Activated T-helper 17 cell treated with anti-CD3 and anti-CD28 coated beads, Interleukin-2, amount 50 U/mL, for 72 hours (primary cell): ENCODE results near the gene MANSC4. TPM values are rescaled to one million over a fixed set of nuclear protein-coding genes. Genes with fewer than 3 reads are reported as not detected.
A peak's percentile ranks its signal among the peaks of the same experiment; 100 is the strongest.

ENCODE experiments used
- ATAC-seq: fragments of 150-1000 bp; cut with Tn5 transposase; replicated peaks from 2 replicates; pipeline ENCODE4 v1.10.0; 2021; ENCODE audit warnings: mild to moderate bottlenecking, moderate library complexity
- H3K27ac Mint-ChIP-seq: one replicate; pipeline ENCODE4 v1.8.0; 2022; ENCODE audit warnings: mixed read lengths
- H3K27me3 Mint-ChIP-seq: one replicate; pipeline ENCODE4 v1.8.0; 2022; ENCODE audit warnings: mixed read lengths
- H3K36me3 Mint-ChIP-seq: one replicate; pipeline ENCODE4 v1.8.0; 2022; ENCODE audit warnings: low read depth, mild to moderate bottlenecking, mixed read lengths
- H3K4me1 Mint-ChIP-seq: one replicate; pipeline ENCODE4 v1.8.0; 2022; ENCODE audit warnings: mixed read lengths
- H3K4me3 Mint-ChIP-seq: one replicate; pipeline ENCODE4 v1.8.0; 2022; ENCODE audit warnings: mild to moderate bottlenecking, mixed read lengths
- H3K9me3 Mint-ChIP-seq: one replicate; pipeline ENCODE4 v1.8.0; 2022; ENCODE audit warnings: mixed read lengths
- total RNA-seq, 2 donors: library from RNA; stranded (reverse); gene quantifications; one replicate each; pipeline ENCODE4 v1.2.3, GENCODE V29; 2022

The MANSC4 gene
- total RNA-seq, 2 donors from 2014 or later, result not detected

GRCh38 chr12:27785882-27786570 is 6.0 kb upstream of the MANSC4 start:
- Mint-ChIP-seq H3K36me3 (peaks cover 36% of the 10 kb centered on the region), H3K4me3 (peak overlapping the region; percentile 10), H3K4me1 (peaks cover 37% of the 10 kb centered on the region), H3K27ac (peak overlapping the region; percentile 63), H3K9me3 (no peaks in the 10 kb centered on the region), H3K27me3 (no peaks in the 10 kb centered on the region)
- peak; percentile 92 for ATAC-seq

DNA sequence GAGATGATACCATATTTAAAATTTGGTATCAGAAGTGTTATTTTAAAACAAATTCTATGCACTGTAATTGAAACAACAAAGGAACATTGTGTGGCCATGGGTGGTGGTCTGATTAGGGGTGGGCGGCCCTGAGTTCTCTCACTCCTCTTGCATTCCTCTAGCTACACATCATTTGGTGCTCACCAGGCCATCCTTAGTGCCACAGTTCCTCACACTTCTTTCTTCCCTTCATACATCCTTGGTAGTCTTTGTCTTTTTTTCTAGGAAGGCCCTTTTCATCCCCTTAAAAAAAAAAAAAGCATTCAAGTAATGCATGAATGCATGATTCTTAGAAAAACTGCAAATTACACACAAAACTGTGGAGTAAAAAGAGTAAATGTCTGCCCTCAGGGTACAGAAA is 2.4 kb upstream of the MANSC4 start:
- Mint-ChIP-seq H3K36me3 (peaks cover 26% of the 10 kb centered on the region), H3K4me3 (peak overlapping the region; percentile 82), H3K9me3 (no peaks in the 10 kb centered on the region), H3K4me1 (peaks cover 38% of the 10 kb centered on the region), H3K27ac (peak overlapping the region; percentile 37), H3K27me3 (no peaks in the 10 kb centered on the region)
- no peak for ATAC-seq

- ATAC-seq, result no peak
- Mint-ChIP-seq H3K4me3 (peak overlapping the region; percentile 82), H3K9me3 (no peaks in the 10 kb centered on the region), H3K36me3 (peaks cover 26% of the 10 kb centered on the region), H3K27me3 (no peaks in the 10 kb centered on the region), H3K27ac (peak overlapping the region; percentile 37), H3K4me1 (peaks cover 38% of the 10 kb centered on the region)
Measured at GRCh38 chr12:27781680-27782079, 1.6 kb upstream of the MANSC4 start.

DNA sequence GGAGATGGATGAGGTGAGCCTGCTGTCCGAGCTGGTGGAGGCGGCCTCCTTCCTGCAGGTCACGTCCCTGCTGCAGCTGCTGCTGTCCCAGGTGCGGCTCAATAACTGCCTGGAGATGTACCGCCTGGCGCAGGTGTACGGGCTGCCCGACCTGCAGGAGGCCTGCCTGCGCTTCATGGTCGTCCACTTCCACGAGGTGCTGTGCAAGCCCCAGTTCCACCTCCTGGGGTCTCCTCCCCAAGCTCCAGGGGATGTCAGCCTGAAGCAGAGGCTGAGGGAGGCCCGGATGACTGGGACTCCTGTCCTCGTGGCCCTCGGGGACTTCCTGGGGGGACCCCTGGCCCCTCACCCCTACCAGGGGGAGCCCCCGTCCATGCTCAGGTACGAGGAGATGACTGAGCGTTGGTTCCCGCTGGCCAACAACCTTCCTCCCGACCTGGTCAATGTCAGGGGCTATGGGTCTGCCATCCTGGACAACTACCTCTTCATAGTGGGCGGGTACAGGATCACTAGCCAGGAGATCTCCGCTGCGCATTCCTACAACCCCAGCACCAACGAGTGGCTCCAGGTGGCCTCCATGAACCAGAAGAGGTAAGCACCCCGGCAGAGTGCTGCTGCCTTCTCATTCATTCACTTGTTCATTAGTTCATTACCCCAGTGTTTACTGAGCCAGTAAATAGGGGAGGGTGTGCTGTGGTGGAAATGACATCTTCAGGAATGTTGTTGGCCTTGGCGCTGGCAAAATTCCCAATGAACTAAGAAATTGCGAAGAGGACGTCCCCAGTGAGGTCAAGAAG is 774 bp upstream of the MANSC4 start:
- H3K27ac Mint-ChIP-seq, result peak overlapping the region; percentile 37
- peak; percentile 44 for ATAC-seq
- H3K27me3 Mint-ChIP-seq, result no peaks in the 10 kb centered on the region
- peaks cover 20% of the 10 kb centered on the region for H3K36me3 Mint-ChIP-seq
- H3K4me1 Mint-ChIP-seq, result peaks cover 33% of the 10 kb centered on the region
- peak overlapping the region; percentile 82 for H3K4me3 Mint-ChIP-seq
- H3K9me3 Mint-ChIP-seq, result no peaks in the 10 kb centered on the region

GRCh38 chr12:27779416-27779919 is 568 bp downstream of the MANSC4 start:
- peak overlapping the region; percentile 76 for H3K4me3 Mint-ChIP-seq
- peak overlapping the region; percentile 47 for H3K27ac Mint-ChIP-seq
- H3K9me3 Mint-ChIP-seq, result no peaks in the 10 kb centered on the region
- H3K4me1 Mint-ChIP-seq, result peaks cover 22% of the 10 kb centered on the region
- H3K27me3 Mint-ChIP-seq, result no peaks in the 10 kb centered on the region
- H3K36me3 Mint-ChIP-seq, result peaks cover 16% of the 10 kb centered on the region
- ATAC-seq, result peak; percentile 46

- Mint-ChIP-seq H3K27ac (no peak overlapping the region), H3K36me3 (peaks cover 15% of the 10 kb centered on the region), H3K27me3 (no peaks in the 10 kb centered on the region), H3K4me1 (peaks cover 21% of the 10 kb centered on the region), H3K9me3 (no peaks in the 10 kb centered on the region), H3K4me3 (peak overlapping the region; percentile 76)
- no peak for ATAC-seq
Measured at GRCh38 chr12:27778206-27778605, 1.8 kb downstream of the MANSC4 start.

DNA sequence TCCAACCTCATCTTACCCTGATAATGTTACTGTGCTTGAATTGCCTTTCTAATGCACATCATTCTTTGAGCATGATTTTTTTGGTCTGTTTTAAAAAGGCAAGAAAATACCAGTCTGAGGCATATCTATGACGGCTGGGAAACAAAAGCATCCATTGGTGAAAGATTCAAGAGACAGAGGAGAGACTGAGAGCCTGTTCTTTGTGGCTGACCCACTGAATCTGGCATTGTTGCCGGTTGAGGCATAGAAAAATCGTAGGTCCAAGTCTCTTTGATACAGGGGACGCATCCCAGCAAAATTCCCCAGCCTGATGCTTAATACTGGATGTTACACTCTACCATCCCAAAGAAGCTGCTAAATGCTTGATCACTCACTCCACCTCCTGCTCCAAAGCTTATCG is 2.9 kb downstream of the MANSC4 start:
- Mint-ChIP-seq H3K4me1 (peaks cover 12% of the 10 kb centered on the region), H3K9me3 (no peaks in the 10 kb centered on the region), H3K27me3 (no peaks in the 10 kb centered on the region), H3K27ac (no peak overlapping the region), H3K4me3 (no peak overlapping the region), H3K36me3 (peaks cover 8% of the 10 kb centered on the region)
- ATAC-seq, result no peak

DNA sequence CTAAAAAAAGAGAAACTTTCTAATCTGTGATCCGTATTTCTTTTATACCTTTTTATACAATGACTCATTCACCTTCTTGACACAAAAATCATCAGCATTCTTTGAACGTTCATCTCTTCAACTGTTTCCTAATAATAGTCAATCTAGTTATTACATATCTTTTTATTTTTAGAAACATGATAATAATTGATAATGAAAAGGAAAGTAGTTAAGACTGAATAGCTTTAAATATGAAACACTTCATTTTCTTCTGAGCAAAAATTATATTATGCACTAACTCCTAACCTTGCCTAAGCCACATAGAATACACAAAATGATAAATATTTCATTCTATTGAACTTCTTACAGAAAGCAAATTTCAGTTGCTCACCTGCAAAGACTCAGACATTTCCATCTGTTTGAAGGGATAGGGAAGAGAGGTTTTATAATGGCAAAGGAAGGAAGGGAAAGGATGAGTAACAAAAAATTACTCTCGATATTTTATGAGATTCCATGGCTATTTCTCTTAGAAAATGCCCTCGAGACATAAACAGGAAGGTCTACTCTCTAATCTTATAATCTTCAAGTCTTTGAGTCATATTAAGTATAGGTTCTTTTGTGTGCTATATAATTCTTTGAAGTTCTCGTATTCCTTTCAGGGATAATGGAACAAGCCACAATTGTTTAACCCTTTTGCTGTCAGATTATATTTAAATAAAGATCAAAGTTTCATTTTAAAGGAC is 7.5 kb downstream of the MANSC4 start:
- Mint-ChIP-seq H3K36me3 (no peaks in the 10 kb centered on the region), H3K27ac (no peak overlapping the region), H3K27me3 (no peaks in the 10 kb centered on the region), H3K9me3 (no peaks in the 10 kb centered on the region), H3K4me3 (no peak overlapping the region), H3K4me1 (no peaks in the 10 kb centered on the region)
- ATAC-seq, result no peak

GRCh38 chr12:27771481-27772327 is 8.3 kb downstream of the MANSC4 start:
- Mint-ChIP-seq H3K4me3 (no peak overlapping the region), H3K27ac (no peak overlapping the region), H3K4me1 (no peaks in the 10 kb centered on the region), H3K27me3 (no peaks in the 10 kb centered on the region), H3K36me3 (no peaks in the 10 kb centered on the region), H3K9me3 (no peaks in the 10 kb centered on the region)
- peak; percentile 35 for ATAC-seq

GRCh38 chr12:27769142-27769673 is 10.8 kb downstream of the MANSC4 start:
- Mint-ChIP-seq H3K27ac (no peak overlapping the region), H3K4me1 (no peaks in the 10 kb centered on the region), H3K36me3 (no peaks in the 10 kb centered on the region), H3K27me3 (no peaks in the 10 kb centered on the region), H3K9me3 (no peaks in the 10 kb centered on the region), H3K4me3 (no peak overlapping the region)
- ATAC-seq, result no peak

GRCh38 chr12:27766587-27766986 is 13.4 kb downstream of the MANSC4 start:
- Mint-ChIP-seq H3K4me1 (no peaks in the 10 kb centered on the region), H3K9me3 (no peaks in the 10 kb centered on the region), H3K36me3 (peaks cover 5% of the 10 kb centered on the region), H3K27me3 (no peaks in the 10 kb centered on the region), H3K4me3 (no peak overlapping the region), H3K27ac (no peak overlapping the region)
- ATAC-seq, result no peak

DNA sequence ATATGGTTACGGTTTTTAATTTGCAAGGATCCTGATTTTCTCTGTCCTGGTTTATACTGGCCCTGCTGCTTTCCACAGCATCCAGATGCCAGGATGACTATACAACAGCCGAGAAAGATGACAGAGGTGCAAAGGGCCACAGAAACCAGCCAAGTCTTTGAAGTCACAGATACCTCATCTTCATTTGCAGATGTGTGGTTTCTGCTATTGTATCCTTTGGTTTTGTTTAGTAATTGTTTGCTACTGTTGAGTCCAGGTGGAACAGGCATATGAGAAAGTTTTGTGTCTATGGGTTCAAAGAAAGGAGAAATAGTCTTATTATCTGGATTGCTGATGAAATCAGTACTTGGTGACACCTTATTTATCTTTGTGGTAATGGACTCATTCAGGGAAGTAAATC is 17.3 kb downstream of the MANSC4 start:
- Mint-ChIP-seq H3K9me3 (no peaks in the 10 kb centered on the region), H3K4me1 (no peaks in the 10 kb centered on the region), H3K27me3 (no peaks in the 10 kb centered on the region), H3K36me3 (peaks cover 7% of the 10 kb centered on the region), H3K4me3 (no peak overlapping the region), H3K27ac (peak overlapping the region; percentile 54)
- peak; percentile 92 for ATAC-seq

- no peaks in the 10 kb centered on the region for H3K9me3 Mint-ChIP-seq
- no peaks in the 10 kb centered on the region for H3K4me1 Mint-ChIP-seq
- no peaks in the 10 kb centered on the region for H3K27me3 Mint-ChIP-seq
- no peak for ATAC-seq
- H3K4me3 Mint-ChIP-seq, result no peak overlapping the region
- H3K36me3 Mint-ChIP-seq, result peaks cover 44% of the 10 kb centered on the region
- H3K27ac Mint-ChIP-seq, result no peak overlapping the region
Measured at GRCh38 chr12:27756670-27757195, 23.3 kb downstream of the MANSC4 start.
